IMR-90 (cell line): Measurements from ENCODE around the gene MTM1. TPM values are rescaled to one million over a fixed set of nuclear protein-coding genes. Genes with fewer than 3 reads are reported as not detected.

Source experiments
- ATAC-seq: fragments of 200-7000 bp; cut with Tn5 transposase; 2 replicates; pipeline ENCODE4 v1.9.1; 2020; ENCODE audit warnings: low read depth, mild to moderate bottlenecking, moderate library complexity
- BruUV-seq: library from RNA; stranded (reverse); fragments of 400-500 nt; replicated peaks from 2 replicates; lab custom pipeline; 2021; lab: Mats Ljungman, UMichigan
- CTCF ChIA-PET: fragments of 300-600 bp; formaldehyde crosslinking; extraction: SDS; loops from one replicate; lab custom pipeline; 2021; ENCODE audit warnings: antibody characterized with exemption; lab: Yijun Ruan, JAX
- POLR2A ChIA-PET: fragments of 300-600 bp; sonication (Branson Sonifier 250); formaldehyde crosslinking; loops from one replicate; lab custom pipeline; 2022; ENCODE audit warnings: antibody characterized with exemption; ENCODE audit not compliant: unreplicated experiment; lab: Charles Lee
- DNase-seq: peaks from one replicate; pipeline ENCODE4 v3.0.0; 2013
- H2AFZ ChIP-seq: replicated peaks from 2 replicates; pipeline ENCODE3; 2013; ENCODE audit warnings: low read length, mild to moderate bottlenecking; ENCODE audit not compliant: poor library complexity
- H2AK5ac ChIP-seq: 2 replicates; pipeline ENCODE4 v1.6.1; 2013; ENCODE audit warnings: low read depth, low read length, inconsistent platforms
- H2AK9ac ChIP-seq: replicated peaks from 2 replicates; pipeline ENCODE3; 2013; ENCODE audit warnings: mild to moderate bottlenecking, low read depth, low read length, moderate library complexity; ENCODE audit not compliant: poor library complexity
- H2BK120ac ChIP-seq: 2 replicates; pipeline ENCODE4 v1.6.1; 2013; ENCODE audit warnings: low read depth, low read length, inconsistent platforms
- H2BK15ac ChIP-seq: 3 replicates; pipeline ENCODE4 v1.6.1; 2013; ENCODE audit warnings: low read depth, low read length, inconsistent platforms
- H2BK20ac ChIP-seq: 2 replicates; pipeline ENCODE4 v1.6.1; 2013; ENCODE audit warnings: low read depth, mild to moderate bottlenecking, inconsistent platforms, low read length, moderate library complexity
- H2BK5ac ChIP-seq: 2 replicates; pipeline ENCODE4 v1.6.1; 2013; ENCODE audit warnings: mild to moderate bottlenecking, low read depth, low read length, inconsistent platforms; ENCODE audit not compliant: poor library complexity, severe bottlenecking
- H3K14ac ChIP-seq: replicated peaks from 2 replicates; pipeline ENCODE4 v1.6.1; 2013; ENCODE audit warnings: low read depth, low read length, inconsistent platforms
- H3K18ac ChIP-seq: 2 replicates; pipeline ENCODE4 v1.6.1; 2013; ENCODE audit warnings: low read depth, low read length, control low read depth
- H3K23ac ChIP-seq: 2 replicates; pipeline ENCODE4 v1.6.1; 2013; ENCODE audit warnings: low read depth, low read length, inconsistent platforms
- H3K27ac ChIP-seq: 2 replicates; pipeline ENCODE4 v1.5.1; 2013; ENCODE audit warnings: mild to moderate bottlenecking, control low read depth, low read length; ENCODE audit not compliant: insufficient read depth
- H3K27me3 ChIP-seq: 2 replicates; pipeline ENCODE4 v1.6.1; 2013; ENCODE audit warnings: low read length; ENCODE audit not compliant: control insufficient read depth, insufficient read depth
- H3K36me3 ChIP-seq: 2 replicates; pipeline ENCODE4 v1.6.1; 2013; ENCODE audit warnings: low read length, mixed read lengths; ENCODE audit not compliant: control insufficient read depth, insufficient read depth
- H3K4ac ChIP-seq: 2 replicates; pipeline ENCODE4 v1.6.1; 2013; ENCODE audit warnings: low read depth, low read length, inconsistent platforms
- H3K4me1 ChIP-seq: 2 replicates; pipeline ENCODE4 v1.6.1; 2013; ENCODE audit warnings: low read length, mixed read lengths; ENCODE audit not compliant: control insufficient read depth, insufficient read depth
- H3K4me2 ChIP-seq: 2 replicates; pipeline ENCODE4 v1.6.1; 2013; ENCODE audit warnings: low read depth, mild to moderate bottlenecking, control low read depth, low read length, moderate library complexity
- H3K4me3 ChIP-seq: 2 replicates; pipeline ENCODE4 v1.5.1; 2013; ENCODE audit warnings: low read depth, mild to moderate bottlenecking, control low read depth, low read length, moderate library complexity; ENCODE audit not compliant: insufficient read depth
- H3K56ac ChIP-seq: 2 replicates; pipeline ENCODE4 v1.6.1; 2013; ENCODE audit warnings: low read length, inconsistent platforms; ENCODE audit not compliant: insufficient read depth; ENCODE audit errors: extremely low read depth
- H3K79me1 ChIP-seq, 2 experiments: 2 replicates each; pipeline ENCODE4 v1.6.1; 2013; ENCODE audit warnings: low read length in 2 of 2, inconsistent platforms in 1 of 2, low read depth in 1 of 2
- H3K9ac ChIP-seq: 2 replicates; pipeline ENCODE4 v1.6.1; 2013; ENCODE audit warnings: low read depth, low read length, control low read depth
- H3K9me1 ChIP-seq: 2 replicates; pipeline ENCODE4 v1.6.1; 2013; ENCODE audit warnings: low read length, inconsistent platforms; ENCODE audit not compliant: insufficient read depth
- H3K9me3 ChIP-seq: 2 replicates; pipeline ENCODE4 v1.6.1; 2013; ENCODE audit warnings: low read length; ENCODE audit not compliant: control insufficient read depth, insufficient read depth
- H4K20me1 ChIP-seq: 2 replicates; pipeline ENCODE4 v1.6.1; 2013; ENCODE audit warnings: low read length, inconsistent platforms; ENCODE audit not compliant: insufficient read depth
- H4K5ac ChIP-seq: 2 replicates; pipeline ENCODE4 v1.6.1; 2013; ENCODE audit warnings: mild to moderate bottlenecking, low read depth, low read length, control low read depth
- H4K8ac ChIP-seq, 2 experiments: 2 replicates each; pipeline ENCODE4 v1.6.1; 2013; ENCODE audit warnings: low read depth in 2 of 2, low read length in 2 of 2, control low read depth in 1 of 2, inconsistent platforms in 1 of 2
- H4K91ac ChIP-seq: 2 replicates; pipeline ENCODE4 v1.6.1; 2013; ENCODE audit warnings: low read depth, low read length, inconsistent platforms; ENCODE audit not compliant: insufficient read depth
- BHLHE40 ChIP-seq: fragments of 150-350 bp; IDR thresholded peaks from 2 replicates; pipeline ENCODE4 v1.6.1; 2016; ENCODE audit warnings: mild to moderate bottlenecking, low read depth, low read length
- CEBPB ChIP-seq: IDR thresholded peaks from 2 replicates; pipeline ENCODE4 v1.6.1; 2012; ENCODE audit warnings: low read depth, low read length, improper control_type of control experiment
- CHD1 ChIP-seq: IDR thresholded peaks from 2 replicates; pipeline ENCODE4 v1.6.1; 2012; ENCODE audit warnings: low read depth, low read length, improper control_type of control experiment
- CTCF ChIP-seq: conservative IDR thresholded peaks from 2 replicates; pipeline ENCODE4 v1.5.1; 2012; ENCODE audit warnings: mild to moderate bottlenecking, low read depth, low read length, improper control_type of control experiment
- ELK1 ChIP-seq: fragments of 150-350 bp; IDR thresholded peaks from 2 replicates; pipeline ENCODE4 v1.6.1; 2016; ENCODE audit warnings: low read depth, mild to moderate bottlenecking, low read length, moderate library complexity, borderline replicate concordance
- FOS ChIP-seq: fragments of 150-350 bp; IDR thresholded peaks from 2 replicates; pipeline ENCODE4 v1.6.1; 2016; ENCODE audit warnings: low read depth, low read length
- MAZ ChIP-seq: IDR thresholded peaks from 2 replicates; pipeline ENCODE4 v1.6.1; 2012; ENCODE audit warnings: low read depth, mild to moderate bottlenecking, low read length, improper control_type of control experiment, moderate library complexity, borderline replicate concordance
- MXI1 ChIP-seq: IDR thresholded peaks from 2 replicates; pipeline ENCODE4 v1.6.1; 2012; ENCODE audit warnings: low read depth, mild to moderate bottlenecking, low read length, moderate library complexity, borderline replicate concordance
- NFE2L2 ChIP-seq: fragments of 150-350 bp; IDR thresholded peaks from 2 replicates; pipeline ENCODE4 v1.6.1; 2016; ENCODE audit warnings: low read depth, mild to moderate bottlenecking, low read length
- POLR2A ChIP-seq: IDR thresholded peaks from 2 replicates; pipeline ENCODE4 v1.6.1; 2012; ENCODE audit warnings: mild to moderate bottlenecking, low read depth, low read length
- RAD21 ChIP-seq: IDR thresholded peaks from 2 replicates; pipeline ENCODE4 v1.6.1; 2012; ENCODE audit warnings: low read length, improper control_type of control experiment
- RFX5 ChIP-seq: IDR thresholded peaks from 2 replicates; pipeline ENCODE4 v1.8.0; 2012; ENCODE audit warnings: low read depth, mild to moderate bottlenecking, low read length, moderate library complexity
- SMC3 ChIP-seq: fragments of 150-350 bp; IDR thresholded peaks from 2 replicates; pipeline ENCODE4 v1.6.1; 2016; ENCODE audit warnings: low read depth, mild to moderate bottlenecking, antibody characterized with exemption, low read length, moderate library complexity
- USF2 ChIP-seq: fragments of 150-350 bp; IDR thresholded peaks from 2 replicates; pipeline ENCODE4 v1.6.1; 2017; ENCODE audit warnings: mild to moderate bottlenecking, antibody characterized with exemption, low read length, low read depth
- WGBS, 2 experiments: methylation state at CpG; one replicate each; pipeline versions ENCODE4 v1.1.5 to v1.1.7; 2013; ENCODE audit warnings: missing lambda C conversion rate in 2 of 2; ENCODE audit not compliant: insufficient read length in 1 of 2; ENCODE audit errors: extremely low coverage in 2 of 2; 5-methylcytosine and 5-hydroxymethylcytosine counted together
- dilution Hi-C: fragments of 300-500 bp; cut with HindIII; formaldehyde crosslinking; loops from one replicate; pipeline ENCODE4 v1.14.3; 2018; ENCODE audit warnings: low sequenced_read_pairs; ENCODE audit not compliant: unreplicated experiment
- in situ Hi-C: fragments of 300-500 bp; cut with MboI; formaldehyde crosslinking; loops from 3 replicates; pipeline ENCODE4 v1.14.3; 2019; ENCODE audit warnings: low sequenced_read_pairs, inconsistent platforms, mixed read lengths
- intact Hi-C: fragments of 100-400 bp; cut with micrococcal nuclease; formaldehyde crosslinking; loops from 2 replicates; pipeline ENCODE4 v1.10.0; 2022
- polyA plus RNA-seq, 3 experiments: library from polyadenylated mRNA; depleted of rRNA; stranded (reverse); fragments of >200 nt; gene quantifications; 2 replicates each; pipeline ENCODE4 v1.2.3, GENCODE V29; 2012; ENCODE audit warnings: low replicate concordance in 1 of 3
- total RNA-seq: library from RNA; depleted of rRNA; stranded (reverse); fragments of >200 nt; gene quantifications from 2 replicates; pipeline ENCODE4 v1.2.3, GENCODE V29; 2012

The MTM1 gene
- total and polyA plus RNA-seq, 2 of the 4 experiments (the other 2 are of a cell fraction): 3.8 to 5.6 TPM

GRCh38 chrX:150648296-150648940 is 80.0 kb downstream of the MTM1 start:
- Histone ChIP-seq H3K18ac (no peak overlapping the region), H3K23ac (no peak overlapping the region), H3K4me2 (no peak overlapping the region), H3K9me1 (no peaks in the 10 kb centered on the region), H3K9ac (no peak overlapping the region), H3K36me3 (no peaks in the 10 kb centered on the region), H4K20me1 (no peaks in the 10 kb centered on the region), H2AFZ (no peak overlapping the region), H2BK5ac (no peak overlapping the region), H3K9me3 (no peaks in the 10 kb centered on the region), H3K4me1 (peaks cover 2% of the 10 kb centered on the region; the same call in 1 of the 2 replicates), H3K4ac (no peak overlapping the region), H3K14ac (no peak overlapping the region), H3K4me3 (no peak overlapping the region), H2BK15ac (no peak overlapping the region), H3K56ac (no peak overlapping the region), H4K5ac (no peak overlapping the region), H2BK120ac (no peak overlapping the region), H4K8ac (no peak overlapping the region), H2AK5ac (no peak overlapping the region), H3K27me3 (no peaks in the 10 kb centered on the region), H4K91ac (no peak overlapping the region), H3K79me1 (no peaks in the 10 kb centered on the region), H3K27ac (no peak overlapping the region), H2BK20ac (no peak overlapping the region), H2AK9ac (no peak overlapping the region)
- 60% methylated on average over 1 of the region's 4 CpGs; no CpG with 5 or more reads in 1 of the 2 experiments for WGBS, 2 experiments
- DNase-seq: no peak
- dilution Hi-C loops (no loop called here), in situ Hi-C loops (no loop called here), intact Hi-C loops (no loop called here)
- no peak for ATAC-seq
- CTCF ChIA-PET: interaction anchor here (0.6 to 1.0 kb wide), 2 partner anchors 9 to 749 kb away, joined by 3 read pairs; partner anchors contain the start of gene VMA21
- no TSS peak for BruUV-seq
- TF ChIP-seq CHD1 (no peak), FOS (no peak), RFX5 (no peak), CEBPB (no peak), MXI1 (no peak), BHLHE40 (no peak), SMC3 (no peak), POLR2A (no peak), USF2 (no peak), RAD21 (no peak), CTCF (no peak), MAZ (no peak), ELK1 (no peak), NFE2L2 (no peak)
- POLR2A ChIA-PET: no interaction called here
